ENCODE results near the gene CIRBP. TPM values are rescaled to one million over a fixed set of nuclear protein-coding genes. Genes with fewer than 3 reads are reported as not detected.

The CIRBP gene
- total RNA-seq, 1 donor from 2014 or later: 295 TPM

- peaks cover 34% of the 10 kb centered on the region for H3K36me3 Mint-ChIP-seq (ENCODE audit: low read depth)
- no peaks in the 10 kb centered on the region for H3K27me3 Mint-ChIP-seq (ENCODE audit: low read depth)
- DNase-seq (ENCODE audit: low spot score): no peak
- peak overlapping the region; percentile 58 for H3K4me3 Mint-ChIP-seq (ENCODE audit: unreplicated experiment)
- H3K9me3 Mint-ChIP-seq (ENCODE audit: low read depth): no peaks in the 10 kb centered on the region
- no peak for TF ChIP-seq CTCF (IDR thresholded peaks at IDR 0.05)
- H3K27ac Mint-ChIP-seq (ENCODE audit: unreplicated experiment): peak overlapping the region; percentile 82
- H3K4me1 Mint-ChIP-seq (ENCODE audit: low read depth): peaks cover 51% of the 10 kb centered on the region
These were observed 5.7 kb downstream of the CIRBP start for GRCh38 chr19:1274852-1275259.

- H3K9me3 Mint-ChIP-seq (ENCODE audit: low read depth): no peaks in the 10 kb centered on the region
- peaks cover 31% of the 10 kb centered on the region for H3K36me3 Mint-ChIP-seq (ENCODE audit: low read depth)
- peak within 1 kb of the TSS; percentile 65 for H3K4me3 Mint-ChIP-seq (ENCODE audit: unreplicated experiment)
- no peak for DNase-seq (ENCODE audit: low spot score)
- peaks cover 47% of the 10 kb centered on the region for H3K4me1 Mint-ChIP-seq (ENCODE audit: low read depth)
- TF ChIP-seq CTCF (IDR thresholded peaks at IDR 0.05): no peak
- H3K27me3 Mint-ChIP-seq (ENCODE audit: low read depth): no peaks in the 10 kb centered on the region
- H3K27ac Mint-ChIP-seq (ENCODE audit: unreplicated experiment): peak within 1 kb of the TSS; percentile 92
These were observed 6.3 kb downstream of the CIRBP start, which contains the start of gene FAM174C for GRCh38 chr19:1275260-1275975. Gene FAM174C, plus strand, starts transcription at chr19:1275530. Its CDS starts 20 bp downstream, at chr19:1275550.

- DNase-seq (ENCODE audit: low spot score): no peak
- peaks cover 26% of the 10 kb centered on the region for H3K36me3 Mint-ChIP-seq (ENCODE audit: low read depth)
- H3K4me3 Mint-ChIP-seq (ENCODE audit: unreplicated experiment): peak overlapping the region; percentile 65
These were observed 7.0 kb downstream of the CIRBP start for GRCh38 chr19:1275976-1276627.

GRCh38 chr19:1276628-1277022 lies 7.5 kb downstream of the CIRBP start:
- Mint-ChIP-seq H3K27me3 (ENCODE audit: low read depth) (no peaks in the 10 kb centered on the region), H3K36me3 (ENCODE audit: low read depth) (peaks cover 21% of the 10 kb centered on the region), H3K9me3 (ENCODE audit: low read depth) (no peaks in the 10 kb centered on the region), H3K4me1 (ENCODE audit: low read depth) (peaks cover 35% of the 10 kb centered on the region), H3K27ac (ENCODE audit: unreplicated experiment) (peak overlapping the region; percentile 92), H3K4me3 (ENCODE audit: unreplicated experiment) (peak overlapping the region; percentile 65)
- no peak for TF ChIP-seq CTCF (IDR thresholded peaks at IDR 0.05)
- DNase-seq (ENCODE audit: low spot score): no peak

More at GRCh38 chr19:1275976-1276627, 7.0 kb downstream of the CIRBP start:
- no peaks in the 10 kb centered on the region for H3K27me3 Mint-ChIP-seq (ENCODE audit: low read depth)
- H3K27ac Mint-ChIP-seq (ENCODE audit: unreplicated experiment): peak overlapping the region; percentile 92
- H3K9me3 Mint-ChIP-seq (ENCODE audit: low read depth): no peaks in the 10 kb centered on the region
- H3K4me1 Mint-ChIP-seq (ENCODE audit: low read depth): peaks cover 40% of the 10 kb centered on the region
- no peak for TF ChIP-seq CTCF (IDR thresholded peaks at IDR 0.05)

- DNase-seq (ENCODE audit: low spot score): no peak
- TF ChIP-seq CTCF (IDR thresholded peaks at IDR 0.05): no peak
- Mint-ChIP-seq H3K4me3 (ENCODE audit: unreplicated experiment) (peak overlapping the region; percentile 65), H3K36me3 (ENCODE audit: low read depth) (peaks cover 17% of the 10 kb centered on the region), H3K27ac (ENCODE audit: unreplicated experiment) (peak overlapping the region; percentile 92), H3K4me1 (ENCODE audit: low read depth) (peaks cover 31% of the 10 kb centered on the region), H3K27me3 (ENCODE audit: low read depth) (no peaks in the 10 kb centered on the region), H3K9me3 (ENCODE audit: low read depth) (no peaks in the 10 kb centered on the region)
These were observed 7.9 kb downstream of the CIRBP start for GRCh38 chr19:1277061-1277460.
